Measurements from ENCODE around the gene FREM1. TPM values are rescaled to one million over a fixed set of nuclear protein-coding genes. Genes with fewer than 3 reads are reported as not detected.

FREM1 gene
- total and polyA plus RNA-seq, 2 experiments from 2014 or later: 0.78 to 3.1 TPM

DNA sequence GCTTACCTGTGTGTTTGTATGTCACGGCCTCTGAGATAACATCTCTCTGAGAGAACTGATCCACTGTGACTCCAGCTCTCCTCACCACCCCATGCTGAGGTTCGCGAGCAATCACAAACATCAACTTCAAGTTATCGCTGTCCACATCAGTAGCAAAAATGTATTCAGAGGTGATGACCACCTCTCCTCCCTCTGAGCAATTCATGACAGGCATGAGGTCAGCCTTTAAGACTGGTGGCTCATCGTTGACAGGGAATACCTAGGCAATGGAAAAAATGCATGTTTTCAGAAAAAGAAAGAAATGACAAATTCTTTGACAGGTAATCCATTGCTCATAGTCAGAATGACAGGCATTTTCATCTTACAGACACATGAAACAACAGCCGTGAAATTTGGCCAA is 97.4 kb downstream of the FREM1 start:
- H3K36me3 Mint-ChIP-seq (ENCODE audit: low read depth): peaks cover 18% of the 10 kb centered on the region; the same call in 2 of the 3 replicates
- Histone ChIP-seq H3F3A (replicated peaks; ENCODE audit: low read depth) (no peaks in the 10 kb centered on the region), H2AFZ (no peak overlapping the region), H3K4me3 (no peak overlapping the region), H3K36me3 (ENCODE audit: insufficient read depth) (no peaks in the 10 kb centered on the region), H3K4me1 (ENCODE audit: insufficient read depth) (no peaks in the 10 kb centered on the region), H3K27me3 (ENCODE audit: insufficient read depth) (no peaks in the 10 kb centered on the region), H3K9me2 (ENCODE audit: insufficient read depth) (no peaks in the 10 kb centered on the region), H4K20me1 (replicated peaks; ENCODE audit: insufficient read depth) (no peaks in the 10 kb centered on the region), H3K27ac (ENCODE audit: low read depth) (no peak overlapping the region), H3K4me2 (no peak overlapping the region), H3K79me2 (replicated peaks; ENCODE audit: insufficient read depth) (no peaks in the 10 kb centered on the region)
- H3K27ac Mint-ChIP-seq: no peak overlapping the region
- DNase-seq (ENCODE audit: low spot score): no peak
- H3K4me1 Mint-ChIP-seq: peaks cover 7% of the 10 kb centered on the region
- H3K9me3 Mint-ChIP-seq: no peaks in the 10 kb centered on the region
- no peak for ATAC-seq
- no peak overlapping the region for H3K4me3 Mint-ChIP-seq
- no peaks in the 10 kb centered on the region for H3K27me3 Mint-ChIP-seq (ENCODE audit: insufficient read depth, low read depth, poor library complexity)
- TF ChIP-seq JUNB (IDR thresholded peaks at IDR 0.05; ENCODE audit: unreplicated experiment): no peak
- TF ChIP-seq ETS1 (IDR thresholded peaks at IDR 0.05): no peak
- no peak for TF ChIP-seq ZNF462 (CRISPR knock-in tag; IDR thresholded peaks at IDR 0.05)
- TF ChIP-seq ZNF114 (CRISPR knock-in tag; IDR thresholded peaks at IDR 0.05): no peak
- TF ChIP-seq CREB1 (CRISPR knock-in tag; IDR thresholded peaks at IDR 0.05; ENCODE audit: low read depth): no peak
- TF ChIP-seq POLR2AphosphoS5 (IDR thresholded peaks at IDR 0.05; ENCODE audit: low read depth): no peak
- TF ChIP-seq, protein P1, sequence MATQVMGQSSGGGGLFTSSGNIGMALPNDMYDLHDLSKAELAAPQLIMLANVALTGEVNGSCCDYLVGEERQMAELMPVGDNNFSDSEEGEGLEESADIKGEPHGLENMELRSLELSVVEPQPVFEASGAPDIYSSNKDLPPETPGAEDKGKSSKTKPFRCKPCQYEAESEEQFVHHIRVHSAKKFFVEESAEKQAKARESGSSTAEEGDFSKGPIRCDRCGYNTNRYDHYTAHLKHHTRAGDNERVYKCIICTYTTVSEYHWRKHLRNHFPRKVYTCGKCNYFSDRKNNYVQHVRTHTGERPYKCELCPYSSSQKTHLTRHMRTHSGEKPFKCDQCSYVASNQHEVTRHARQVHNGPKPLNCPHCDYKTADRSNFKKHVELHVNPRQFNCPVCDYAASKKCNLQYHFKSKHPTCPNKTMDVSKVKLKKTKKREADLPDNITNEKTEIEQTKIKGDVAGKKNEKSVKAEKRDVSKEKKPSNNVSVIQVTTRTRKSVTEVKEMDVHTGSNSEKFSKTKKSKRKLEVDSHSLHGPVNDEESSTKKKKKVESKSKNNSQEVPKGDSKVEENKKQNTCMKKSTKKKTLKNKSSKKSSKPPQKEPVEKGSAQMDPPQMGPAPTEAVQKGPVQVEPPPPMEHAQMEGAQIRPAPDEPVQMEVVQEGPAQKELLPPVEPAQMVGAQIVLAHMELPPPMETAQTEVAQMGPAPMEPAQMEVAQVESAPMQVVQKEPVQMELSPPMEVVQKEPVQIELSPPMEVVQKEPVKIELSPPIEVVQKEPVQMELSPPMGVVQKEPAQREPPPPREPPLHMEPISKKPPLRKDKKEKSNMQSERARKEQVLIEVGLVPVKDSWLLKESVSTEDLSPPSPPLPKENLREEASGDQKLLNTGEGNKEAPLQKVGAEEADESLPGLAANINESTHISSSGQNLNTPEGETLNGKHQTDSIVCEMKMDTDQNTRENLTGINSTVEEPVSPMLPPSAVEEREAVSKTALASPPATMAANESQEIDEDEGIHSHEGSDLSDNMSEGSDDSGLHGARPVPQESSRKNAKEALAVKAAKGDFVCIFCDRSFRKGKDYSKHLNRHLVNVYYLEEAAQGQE (IDR thresholded peaks at IDR 0.05; ENCODE audit: unreplicated experiment): no peak
- no peak for TF ChIP-seq NANOG (IDR thresholded peaks at IDR 0.05; ENCODE audit: borderline replicate concordance)
- no peak for TF ChIP-seq ZNF331 (CRISPR knock-in tag; IDR thresholded peaks at IDR 0.05; ENCODE audit: low read depth)
- TF ChIP-seq CTCF (conservative IDR thresholded peaks at IDR 0.05; ENCODE audit: low read depth in 2 of 2): no peak
- TF ChIP-seq EZH2phosphoT487 (IDR thresholded peaks at IDR 0.05; ENCODE audit: unreplicated experiment): no peak
- no peak for TF ChIP-seq STAT1 (IDR thresholded peaks at IDR 0.05; ENCODE audit: unreplicated experiment)
- TF ChIP-seq EZH2 (IDR thresholded peaks at IDR 0.05; ENCODE audit: low read depth, unreplicated experiment): no peak
